IMR-90 (cell line): ENCODE results near the gene SKA3. TPM values are rescaled to one million over a fixed set of nuclear protein-coding genes. Genes with fewer than 3 reads are reported as not detected.

Experiments
- ATAC-seq: fragments of 200-7000 bp; cut with Tn5 transposase; 2 replicates; pipeline ENCODE4 v1.9.1; 2020; ENCODE audit warnings: low read depth, mild to moderate bottlenecking, moderate library complexity
- BruUV-seq: library from RNA; stranded (reverse); fragments of 400-500 nt; replicated peaks from 2 replicates; lab custom pipeline; 2021; lab: Mats Ljungman, UMichigan
- CTCF ChIA-PET: fragments of 300-600 bp; formaldehyde crosslinking; extraction: SDS; loops from one replicate; lab custom pipeline; 2021; ENCODE audit warnings: antibody characterized with exemption; lab: Yijun Ruan, JAX
- POLR2A ChIA-PET: fragments of 300-600 bp; sonication (Branson Sonifier 250); formaldehyde crosslinking; loops from one replicate; lab custom pipeline; 2022; ENCODE audit warnings: antibody characterized with exemption; ENCODE audit not compliant: unreplicated experiment; lab: Charles Lee
- DNase-seq: peaks from one replicate; pipeline ENCODE4 v3.0.0; 2013
- H2AFZ ChIP-seq: replicated peaks from 2 replicates; pipeline ENCODE3; 2013; ENCODE audit warnings: low read length, mild to moderate bottlenecking; ENCODE audit not compliant: poor library complexity
- H2AK5ac ChIP-seq: 2 replicates; pipeline ENCODE4 v1.6.1; 2013; ENCODE audit warnings: low read depth, low read length, inconsistent platforms
- H2AK9ac ChIP-seq: replicated peaks from 2 replicates; pipeline ENCODE3; 2013; ENCODE audit warnings: mild to moderate bottlenecking, low read depth, low read length, moderate library complexity; ENCODE audit not compliant: poor library complexity
- H2BK120ac ChIP-seq: 2 replicates; pipeline ENCODE4 v1.6.1; 2013; ENCODE audit warnings: low read depth, low read length, inconsistent platforms
- H2BK15ac ChIP-seq: 3 replicates; pipeline ENCODE4 v1.6.1; 2013; ENCODE audit warnings: low read depth, low read length, inconsistent platforms
- H2BK20ac ChIP-seq: 2 replicates; pipeline ENCODE4 v1.6.1; 2013; ENCODE audit warnings: low read depth, mild to moderate bottlenecking, inconsistent platforms, low read length, moderate library complexity
- H2BK5ac ChIP-seq: 2 replicates; pipeline ENCODE4 v1.6.1; 2013; ENCODE audit warnings: mild to moderate bottlenecking, low read depth, low read length, inconsistent platforms; ENCODE audit not compliant: poor library complexity, severe bottlenecking
- H3K14ac ChIP-seq: replicated peaks from 2 replicates; pipeline ENCODE4 v1.6.1; 2013; ENCODE audit warnings: low read depth, low read length, inconsistent platforms
- H3K18ac ChIP-seq: 2 replicates; pipeline ENCODE4 v1.6.1; 2013; ENCODE audit warnings: low read depth, low read length, control low read depth
- H3K23ac ChIP-seq: 2 replicates; pipeline ENCODE4 v1.6.1; 2013; ENCODE audit warnings: low read depth, low read length, inconsistent platforms
- H3K27ac ChIP-seq: 2 replicates; pipeline ENCODE4 v1.5.1; 2013; ENCODE audit warnings: mild to moderate bottlenecking, control low read depth, low read length; ENCODE audit not compliant: insufficient read depth
- H3K27me3 ChIP-seq: 2 replicates; pipeline ENCODE4 v1.6.1; 2013; ENCODE audit warnings: low read length; ENCODE audit not compliant: control insufficient read depth, insufficient read depth
- H3K36me3 ChIP-seq: 2 replicates; pipeline ENCODE4 v1.6.1; 2013; ENCODE audit warnings: low read length, mixed read lengths; ENCODE audit not compliant: control insufficient read depth, insufficient read depth
- H3K4ac ChIP-seq: 2 replicates; pipeline ENCODE4 v1.6.1; 2013; ENCODE audit warnings: low read depth, low read length, inconsistent platforms
- H3K4me1 ChIP-seq: 2 replicates; pipeline ENCODE4 v1.6.1; 2013; ENCODE audit warnings: low read length, mixed read lengths; ENCODE audit not compliant: control insufficient read depth, insufficient read depth
- H3K4me2 ChIP-seq: 2 replicates; pipeline ENCODE4 v1.6.1; 2013; ENCODE audit warnings: low read depth, mild to moderate bottlenecking, control low read depth, low read length, moderate library complexity
- H3K4me3 ChIP-seq: 2 replicates; pipeline ENCODE4 v1.5.1; 2013; ENCODE audit warnings: low read depth, mild to moderate bottlenecking, control low read depth, low read length, moderate library complexity; ENCODE audit not compliant: insufficient read depth
- H3K56ac ChIP-seq: 2 replicates; pipeline ENCODE4 v1.6.1; 2013; ENCODE audit warnings: low read length, inconsistent platforms; ENCODE audit not compliant: insufficient read depth; ENCODE audit errors: extremely low read depth
- H3K79me1 ChIP-seq, 2 experiments: 2 replicates each; pipeline ENCODE4 v1.6.1; 2013; ENCODE audit warnings: low read length in 2 of 2, inconsistent platforms in 1 of 2, low read depth in 1 of 2
- H3K9ac ChIP-seq: 2 replicates; pipeline ENCODE4 v1.6.1; 2013; ENCODE audit warnings: low read depth, low read length, control low read depth
- H3K9me1 ChIP-seq: 2 replicates; pipeline ENCODE4 v1.6.1; 2013; ENCODE audit warnings: low read length, inconsistent platforms; ENCODE audit not compliant: insufficient read depth
- H3K9me3 ChIP-seq: 2 replicates; pipeline ENCODE4 v1.6.1; 2013; ENCODE audit warnings: low read length; ENCODE audit not compliant: control insufficient read depth, insufficient read depth
- H4K20me1 ChIP-seq: 2 replicates; pipeline ENCODE4 v1.6.1; 2013; ENCODE audit warnings: low read length, inconsistent platforms; ENCODE audit not compliant: insufficient read depth
- H4K5ac ChIP-seq: 2 replicates; pipeline ENCODE4 v1.6.1; 2013; ENCODE audit warnings: mild to moderate bottlenecking, low read depth, low read length, control low read depth
- H4K8ac ChIP-seq, 2 experiments: 2 replicates each; pipeline ENCODE4 v1.6.1; 2013; ENCODE audit warnings: low read depth in 2 of 2, low read length in 2 of 2, control low read depth in 1 of 2, inconsistent platforms in 1 of 2
- H4K91ac ChIP-seq: 2 replicates; pipeline ENCODE4 v1.6.1; 2013; ENCODE audit warnings: low read depth, low read length, inconsistent platforms; ENCODE audit not compliant: insufficient read depth
- BHLHE40 ChIP-seq: fragments of 150-350 bp; IDR thresholded peaks from 2 replicates; pipeline ENCODE4 v1.6.1; 2016; ENCODE audit warnings: mild to moderate bottlenecking, low read depth, low read length
- CEBPB ChIP-seq: IDR thresholded peaks from 2 replicates; pipeline ENCODE4 v1.6.1; 2012; ENCODE audit warnings: low read depth, low read length, improper control_type of control experiment
- CHD1 ChIP-seq: IDR thresholded peaks from 2 replicates; pipeline ENCODE4 v1.6.1; 2012; ENCODE audit warnings: low read depth, low read length, improper control_type of control experiment
- FOS ChIP-seq: fragments of 150-350 bp; IDR thresholded peaks from 2 replicates; pipeline ENCODE4 v1.6.1; 2016; ENCODE audit warnings: low read depth, low read length
- MAFK ChIP-seq: IDR thresholded peaks from 2 replicates; pipeline ENCODE4 v1.6.1; 2012; ENCODE audit warnings: low read depth, low read length, improper control_type of control experiment
- MAZ ChIP-seq: IDR thresholded peaks from 2 replicates; pipeline ENCODE4 v1.6.1; 2012; ENCODE audit warnings: low read depth, mild to moderate bottlenecking, low read length, improper control_type of control experiment, moderate library complexity, borderline replicate concordance
- MXI1 ChIP-seq: IDR thresholded peaks from 2 replicates; pipeline ENCODE4 v1.6.1; 2012; ENCODE audit warnings: low read depth, mild to moderate bottlenecking, low read length, moderate library complexity, borderline replicate concordance
- NFE2L2 ChIP-seq: fragments of 150-350 bp; IDR thresholded peaks from 2 replicates; pipeline ENCODE4 v1.6.1; 2016; ENCODE audit warnings: low read depth, mild to moderate bottlenecking, low read length
- POLR2A ChIP-seq: IDR thresholded peaks from 2 replicates; pipeline ENCODE4 v1.6.1; 2012; ENCODE audit warnings: mild to moderate bottlenecking, low read depth, low read length
- RAD21 ChIP-seq: IDR thresholded peaks from 2 replicates; pipeline ENCODE4 v1.6.1; 2012; ENCODE audit warnings: low read length, improper control_type of control experiment
- RCOR1 ChIP-seq: IDR thresholded peaks from 2 replicates; pipeline ENCODE4 v1.6.1; 2012; ENCODE audit warnings: mild to moderate bottlenecking, low read length, improper control_type of control experiment; ENCODE audit not compliant: insufficient replicate concordance
- RFX5 ChIP-seq: IDR thresholded peaks from 2 replicates; pipeline ENCODE4 v1.8.0; 2012; ENCODE audit warnings: low read depth, mild to moderate bottlenecking, low read length, moderate library complexity
- WGBS, 2 experiments: methylation state at CpG; one replicate each; pipeline versions ENCODE4 v1.1.5 to v1.1.7; 2013; ENCODE audit warnings: missing lambda C conversion rate in 2 of 2; ENCODE audit not compliant: insufficient read length in 1 of 2; ENCODE audit errors: extremely low coverage in 2 of 2; 5-methylcytosine and 5-hydroxymethylcytosine counted together
- dilution Hi-C: fragments of 300-500 bp; cut with HindIII; formaldehyde crosslinking; loops from one replicate; pipeline ENCODE4 v1.14.3; 2018; ENCODE audit warnings: low sequenced_read_pairs; ENCODE audit not compliant: unreplicated experiment
- in situ Hi-C: fragments of 300-500 bp; cut with MboI; formaldehyde crosslinking; loops from 3 replicates; pipeline ENCODE4 v1.14.3; 2019; ENCODE audit warnings: low sequenced_read_pairs, inconsistent platforms, mixed read lengths
- intact Hi-C: fragments of 100-400 bp; cut with micrococcal nuclease; formaldehyde crosslinking; loops from 2 replicates; pipeline ENCODE4 v1.10.0; 2022
- polyA plus RNA-seq, 3 experiments: library from polyadenylated mRNA; depleted of rRNA; stranded (reverse); fragments of >200 nt; gene quantifications; 2 replicates each; pipeline ENCODE4 v1.2.3, GENCODE V29; 2012; ENCODE audit warnings: low replicate concordance in 1 of 3
- total RNA-seq: library from RNA; depleted of rRNA; stranded (reverse); fragments of >200 nt; gene quantifications from 2 replicates; pipeline ENCODE4 v1.2.3, GENCODE V29; 2012
- TF ChIP-seq, protein P1 (sequence below): fragments of 150-350 bp; IDR thresholded peaks from 2 replicates; pipeline ENCODE4 v1.6.1; 2016; ENCODE audit warnings: low read depth, mild to moderate bottlenecking, low read length, moderate library complexity, borderline replicate concordance
- TF ChIP-seq, protein P2 (sequence below): conservative IDR thresholded peaks from 2 replicates; pipeline ENCODE4 v1.5.1; 2012; ENCODE audit warnings: mild to moderate bottlenecking, low read depth, low read length, improper control_type of control experiment
- TF ChIP-seq, protein P3 (sequence below): fragments of 150-350 bp; IDR thresholded peaks from 2 replicates; pipeline ENCODE4 v1.6.1; 2017; ENCODE audit warnings: mild to moderate bottlenecking, antibody characterized with exemption, low read length, low read depth

The SKA3 gene
- total and polyA plus RNA-seq, 2 of the 4 experiments (the other 2 are of a cell fraction), result 11.7 to 15.6 TPM

DNA sequence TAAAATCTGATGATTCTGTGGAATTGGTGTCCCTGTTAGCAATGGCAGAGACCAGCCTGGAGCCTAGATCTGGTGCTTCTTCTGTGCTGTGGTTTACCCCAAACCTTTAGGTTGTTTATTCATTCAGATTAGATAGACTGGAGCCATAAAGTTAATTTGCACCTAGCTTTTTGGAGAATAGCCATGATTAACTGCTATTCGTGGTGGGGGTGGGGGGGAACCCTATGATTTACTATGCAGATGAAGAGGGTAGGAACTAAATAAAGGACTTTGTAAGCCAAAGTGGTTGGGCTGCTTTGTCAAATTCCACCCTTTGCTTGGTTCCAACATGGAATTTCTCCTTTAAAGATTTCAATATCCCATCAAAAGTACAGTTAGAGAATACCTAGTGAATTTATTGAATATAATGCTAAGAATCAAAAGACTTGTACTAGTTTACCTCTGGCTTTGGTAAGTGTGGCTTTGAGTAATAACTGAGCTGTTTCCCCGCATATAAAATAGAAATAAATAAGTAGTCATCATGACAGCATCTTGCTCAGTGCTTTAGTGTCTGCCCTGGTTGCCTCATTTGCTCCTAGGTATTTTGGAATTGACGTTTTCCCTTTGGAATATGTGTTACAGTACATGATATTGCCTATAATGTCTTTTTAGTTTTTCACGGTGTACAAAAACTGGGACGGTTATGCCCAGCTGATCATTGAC lies 27.6 kb downstream of the SKA3 start:
- Histone ChIP-seq H3K9me1 (peaks cover 3% of the 10 kb centered on the region; the same call in 1 of the 2 replicates), H3K9ac (no peak overlapping the region), H4K91ac (no peak overlapping the region), H3K79me1 (peaks cover 13 to 15% of the 10 kb centered on the region in 2 experiments; a peak in 2 of 4 replicates), H3K56ac (no peak overlapping the region), H3K14ac (no peak overlapping the region), H2BK120ac (no peak overlapping the region), H3K36me3 (peaks cover 14% of the 10 kb centered on the region), H2AK5ac (no peak overlapping the region), H2BK5ac (no peak overlapping the region), H2AFZ (no peak overlapping the region), H2BK15ac (no peak overlapping the region), H4K5ac (no peak overlapping the region), H4K8ac (no peak overlapping the region), H4K20me1 (peaks cover 10% of the 10 kb centered on the region; the same call in 1 of the 2 replicates), H3K23ac (no peak overlapping the region), H2AK9ac (no peak overlapping the region), H3K9me3 (no peaks in the 10 kb centered on the region), H3K27me3 (no peaks in the 10 kb centered on the region), H3K27ac (no peak overlapping the region), H3K4me3 (no peak overlapping the region), H3K4ac (no peak overlapping the region), H3K4me1 (peaks cover 6% of the 10 kb centered on the region; the same call in 1 of the 2 replicates), H3K18ac (no peak overlapping the region), H2BK20ac (no peak overlapping the region), H3K4me2 (no peak overlapping the region)
- CTCF ChIA-PET, result no interaction called here
- no peak for DNase-seq
- intact Hi-C loops (no loop called here), in situ Hi-C loops (no loop called here), dilution Hi-C loops (no loop called here)
- ATAC-seq, result no peak
- no TSS peak for BruUV-seq
- POLR2A ChIA-PET, result interaction anchor here (0.6 kb wide), 1 partner anchor 46 kb away, joined by 3 read pairs; no protein-coding TSS in a partner anchor
- WGBS, 2 experiments, result 94% methylated on average over 2 of the region's 5 CpGs; no CpG with 5 or more reads in 1 of the 2 experiments
- no peak for TF ChIP-seq NFE2L2
- TF ChIP-seq BHLHE40, result no peak
- TF ChIP-seq RAD21, result no peak
- no peak for TF ChIP-seq CHD1
- no peak for TF ChIP-seq MAZ
- TF ChIP-seq FOS, result no peak
- no peak for TF ChIP-seq MAFK
- TF ChIP-seq POLR2A, result no peak
- no peak for TF ChIP-seq RCOR1
- TF ChIP-seq, protein P1, sequence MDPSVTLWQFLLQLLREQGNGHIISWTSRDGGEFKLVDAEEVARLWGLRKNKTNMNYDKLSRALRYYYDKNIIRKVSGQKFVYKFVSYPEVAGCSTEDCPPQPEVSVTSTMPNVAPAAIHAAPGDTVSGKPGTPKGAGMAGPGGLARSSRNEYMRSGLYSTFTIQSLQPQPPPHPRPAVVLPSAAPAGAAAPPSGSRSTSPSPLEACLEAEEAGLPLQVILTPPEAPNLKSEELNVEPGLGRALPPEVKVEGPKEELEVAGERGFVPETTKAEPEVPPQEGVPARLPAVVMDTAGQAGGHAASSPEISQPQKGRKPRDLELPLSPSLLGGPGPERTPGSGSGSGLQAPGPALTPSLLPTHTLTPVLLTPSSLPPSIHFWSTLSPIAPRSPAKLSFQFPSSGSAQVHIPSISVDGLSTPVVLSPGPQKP, result no peak
- no peak for TF ChIP-seq RFX5
- no peak for TF ChIP-seq CEBPB
- TF ChIP-seq, protein P2, sequence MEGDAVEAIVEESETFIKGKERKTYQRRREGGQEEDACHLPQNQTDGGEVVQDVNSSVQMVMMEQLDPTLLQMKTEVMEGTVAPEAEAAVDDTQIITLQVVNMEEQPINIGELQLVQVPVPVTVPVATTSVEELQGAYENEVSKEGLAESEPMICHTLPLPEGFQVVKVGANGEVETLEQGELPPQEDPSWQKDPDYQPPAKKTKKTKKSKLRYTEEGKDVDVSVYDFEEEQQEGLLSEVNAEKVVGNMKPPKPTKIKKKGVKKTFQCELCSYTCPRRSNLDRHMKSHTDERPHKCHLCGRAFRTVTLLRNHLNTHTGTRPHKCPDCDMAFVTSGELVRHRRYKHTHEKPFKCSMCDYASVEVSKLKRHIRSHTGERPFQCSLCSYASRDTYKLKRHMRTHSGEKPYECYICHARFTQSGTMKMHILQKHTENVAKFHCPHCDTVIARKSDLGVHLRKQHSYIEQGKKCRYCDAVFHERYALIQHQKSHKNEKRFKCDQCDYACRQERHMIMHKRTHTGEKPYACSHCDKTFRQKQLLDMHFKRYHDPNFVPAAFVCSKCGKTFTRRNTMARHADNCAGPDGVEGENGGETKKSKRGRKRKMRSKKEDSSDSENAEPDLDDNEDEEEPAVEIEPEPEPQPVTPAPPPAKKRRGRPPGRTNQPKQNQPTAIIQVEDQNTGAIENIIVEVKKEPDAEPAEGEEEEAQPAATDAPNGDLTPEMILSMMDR, result no peak
- TF ChIP-seq MXI1, result no peak
- TF ChIP-seq, protein P3, sequence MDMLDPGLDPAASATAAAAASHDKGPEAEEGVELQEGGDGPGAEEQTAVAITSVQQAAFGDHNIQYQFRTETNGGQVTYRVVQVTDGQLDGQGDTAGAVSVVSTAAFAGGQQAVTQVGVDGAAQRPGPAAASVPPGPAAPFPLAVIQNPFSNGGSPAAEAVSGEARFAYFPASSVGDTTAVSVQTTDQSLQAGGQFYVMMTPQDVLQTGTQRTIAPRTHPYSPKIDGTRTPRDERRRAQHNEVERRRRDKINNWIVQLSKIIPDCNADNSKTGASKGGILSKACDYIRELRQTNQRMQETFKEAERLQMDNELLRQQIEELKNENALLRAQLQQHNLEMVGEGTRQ, result no peak
